Trophoblast cell (in vitro differentiated cells and primary cell): ENCODE measurements around the gene MSANTD1.

Experiments used
- DNase-seq, 2 donors: peaks; one replicate each; pipeline ENCODE4 v3.0.0-alpha.2; 2016
- H2AFZ ChIP-seq: 2 replicates; pipeline ENCODE4 v1.6.1; 2013; ENCODE audit warnings: low read length, moderate library complexity, mild to moderate bottlenecking; ENCODE audit not compliant: insufficient read depth, poor library complexity
- H2AK5ac ChIP-seq: 2 replicates; pipeline ENCODE4 v1.6.1; 2013; ENCODE audit warnings: mild to moderate bottlenecking, low read length
- H2BK120ac ChIP-seq: 2 replicates; pipeline ENCODE4 v1.6.1; 2013; ENCODE audit warnings: low read length, mild to moderate bottlenecking, moderate library complexity; ENCODE audit not compliant: insufficient read depth, poor library complexity
- H2BK12ac ChIP-seq: 2 replicates; pipeline ENCODE4 v1.6.1; 2013; ENCODE audit warnings: mild to moderate bottlenecking, low read length, moderate library complexity
- H2BK5ac ChIP-seq: 2 replicates; pipeline ENCODE4 v1.6.1; 2013; ENCODE audit warnings: low read length, low read depth, moderate library complexity, mild to moderate bottlenecking; ENCODE audit not compliant: poor library complexity
- H3K14ac ChIP-seq: 2 replicates; pipeline ENCODE4 v1.6.1; 2013; ENCODE audit warnings: mild to moderate bottlenecking, low read length
- H3K18ac ChIP-seq: 2 replicates; pipeline ENCODE4 v1.6.1; 2013; ENCODE audit warnings: mild to moderate bottlenecking, low read length
- H3K23ac ChIP-seq: 2 replicates; pipeline ENCODE4 v1.6.1; 2013; ENCODE audit warnings: low read length
- H3K27ac ChIP-seq: 2 replicates; pipeline ENCODE4 v1.5.1; 2013; ENCODE audit warnings: low read depth, mild to moderate bottlenecking, inconsistent platforms, low read length, moderate library complexity
- H3K27me3 ChIP-seq: 2 replicates; pipeline ENCODE4 v1.6.1; 2013; ENCODE audit warnings: inconsistent platforms, mild to moderate bottlenecking, low read length, moderate library complexity; ENCODE audit not compliant: insufficient read depth
- H3K36me3 ChIP-seq, 2 experiments: 1 replicate in 1 of 2; 2 replicates in 1 of 2; pipeline ENCODE4 v1.6.1; 2013; ENCODE audit warnings: low read length in 2 of 2, mild to moderate bottlenecking in 2 of 2, moderate library complexity in 1 of 2; ENCODE audit not compliant: insufficient read depth in 2 of 2, control insufficient read depth in 1 of 2
- H3K4ac ChIP-seq: 2 replicates; pipeline ENCODE4 v1.6.1; 2013; ENCODE audit warnings: low read depth, mild to moderate bottlenecking, low read length, moderate library complexity
- H3K4me1 ChIP-seq, 2 experiments: 1 replicate in 1 of 2; 2 replicates in 1 of 2; pipeline ENCODE4 v1.6.1; 2013; ENCODE audit warnings: low read length in 2 of 2, mild to moderate bottlenecking in 2 of 2, moderate library complexity in 1 of 2; ENCODE audit not compliant: insufficient read depth in 2 of 2, control insufficient read depth in 1 of 2
- H3K4me2 ChIP-seq: 2 replicates; pipeline ENCODE4 v1.6.1; 2013; ENCODE audit warnings: inconsistent platforms, mild to moderate bottlenecking, low read length, moderate library complexity
- H3K4me3 ChIP-seq: 2 replicates; pipeline ENCODE4 v1.5.1; 2013; ENCODE audit warnings: mild to moderate bottlenecking, low read depth, low read length, inconsistent platforms
- H3K79me1 ChIP-seq: one replicate; pipeline ENCODE4 v1.6.1; 2013; ENCODE audit warnings: low read length
- H3K79me2 ChIP-seq: 2 replicates; pipeline ENCODE4 v1.6.1; 2013; ENCODE audit warnings: low read length, mild to moderate bottlenecking; ENCODE audit not compliant: control insufficient read depth, insufficient read depth, poor library complexity
- H3K9ac ChIP-seq: 2 replicates; pipeline ENCODE4 v1.6.1; 2013; ENCODE audit warnings: mild to moderate bottlenecking, low read length
- H3K9me3 ChIP-seq: 2 replicates; pipeline ENCODE4 v1.6.1; 2013; ENCODE audit warnings: low read depth, mild to moderate bottlenecking, control low read depth, inconsistent platforms, low read length; ENCODE audit not compliant: insufficient read depth
- H4K12ac ChIP-seq: 2 replicates; pipeline ENCODE4 v1.6.1; 2013; ENCODE audit warnings: low read depth, mild to moderate bottlenecking, low read length, moderate library complexity
- H4K8ac ChIP-seq: 2 replicates; pipeline ENCODE4 v1.6.1; 2013; ENCODE audit warnings: low read depth, mild to moderate bottlenecking, low read length, moderate library complexity
- H4K91ac ChIP-seq: one replicate; pipeline ENCODE4 v1.6.1; 2013; ENCODE audit warnings: low read depth, mild to moderate bottlenecking, low read length, moderate library complexity
- WGBS: extraction: QIAGEN DNeasy Blood & Tissue Kit; methylation state at CpG from one replicate; pipeline ENCODE4 v1.1.7; 2013; ENCODE audit warnings: missing lambda C conversion rate; ENCODE audit not compliant: insufficient read length, insufficient coverage; ENCODE audit errors: extremely low coverage; 5-methylcytosine and 5-hydroxymethylcytosine counted together

MSANTD1 gene

GRCh38 chr4:3293401-3294391, 44.7 kb downstream of the MSANTD1 start:
- peak overlapping the region; percentile 76 for H4K8ac ChIP-seq
- H2AFZ ChIP-seq = peak overlapping the region; percentile 38
- peak overlapping the region; percentile 86 for H3K14ac ChIP-seq
- peak overlapping the region; percentile 62 for H4K91ac ChIP-seq
- H3K4me3 ChIP-seq = peak overlapping the region; percentile 91
- peaks cover 7% of the 10 kb centered on the region for H3K79me1 ChIP-seq
- H3K18ac ChIP-seq = peak overlapping the region; percentile 81
- peak overlapping the region; percentile 90 for H3K4me2 ChIP-seq
- H2BK12ac ChIP-seq = no peak overlapping the region
- no CpG with 5 or more reads among the region's 42 CpGs for WGBS
- H3K23ac ChIP-seq = no peak overlapping the region
- H3K36me3 ChIP-seq = no peaks in the 10 kb centered on the region
- H2BK5ac ChIP-seq = no peak overlapping the region
- peaks cover 7 to 26% of the 10 kb centered on the region in 2 experiments for H3K4me1 ChIP-seq
- H3K27me3 ChIP-seq = no peaks in the 10 kb centered on the region
- DNase-seq = no peak
- H2BK120ac ChIP-seq = peak overlapping the region; percentile 29
- no peak overlapping the region for H3K27ac ChIP-seq
- peaks cover 6% of the 10 kb centered on the region for H3K79me2 ChIP-seq
- H3K9me3 ChIP-seq = peaks cover 2% of the 10 kb centered on the region
- H3K9ac ChIP-seq = peak overlapping the region; percentile 98
- H4K12ac ChIP-seq = peak overlapping the region; percentile 68
- H3K4ac ChIP-seq = peak overlapping the region; percentile 66
- H2AK5ac ChIP-seq = peak overlapping the region; percentile 11

- Histone ChIP-seq H4K8ac (no peak overlapping the region), H3K4me3 (no peak overlapping the region), H4K91ac (no peak overlapping the region), H2BK5ac (no peak overlapping the region), H4K12ac (no peak overlapping the region), H3K27ac (no peak overlapping the region), H3K9ac (no peak overlapping the region), H3K18ac (peak overlapping the region; percentile 13), H3K27me3 (no peaks in the 10 kb centered on the region), H3K4me1 (peaks cover 7 to 26% of the 10 kb centered on the region in 2 experiments), H2AK5ac (no peak overlapping the region), H3K4ac (no peak overlapping the region), H3K14ac (no peak overlapping the region), H3K4me2 (peak overlapping the region; percentile 90), H3K23ac (no peak overlapping the region), H2BK12ac (no peak overlapping the region), H3K9me3 (peaks cover 2% of the 10 kb centered on the region), H3K79me2 (peaks cover 6% of the 10 kb centered on the region), H2AFZ (no peak overlapping the region), H3K79me1 (peaks cover 7% of the 10 kb centered on the region), H2BK120ac (no peak overlapping the region), H3K36me3 (no peaks in the 10 kb centered on the region)
- WGBS = no CpG with 5 or more reads among the region's 19 CpGs
- DNase-seq = no peak
Measured at GRCh38 chr4:3294401-3295241, 45.7 kb downstream of the MSANTD1 start.

- no peak overlapping the region for H2BK120ac ChIP-seq
- no peak overlapping the region for H3K18ac ChIP-seq
- peaks cover 7% of the 10 kb centered on the region for H3K79me1 ChIP-seq
- no peak overlapping the region for H3K27ac ChIP-seq
- no peak overlapping the region for H2AK5ac ChIP-seq
- no peak overlapping the region for H4K12ac ChIP-seq
- H4K8ac ChIP-seq = no peak overlapping the region
- peaks cover 7 to 26% of the 10 kb centered on the region in 2 experiments for H3K4me1 ChIP-seq
- H3K14ac ChIP-seq = no peak overlapping the region
- H3K9me3 ChIP-seq = peaks cover 2% of the 10 kb centered on the region
- no peak overlapping the region for H2AFZ ChIP-seq
- no CpG with 5 or more reads among the region's 12 CpGs for WGBS
- H2BK12ac ChIP-seq = no peak overlapping the region
- H3K4me3 ChIP-seq = no peak overlapping the region
- H4K91ac ChIP-seq = no peak overlapping the region
- no peak overlapping the region for H3K23ac ChIP-seq
- H3K27me3 ChIP-seq = no peaks in the 10 kb centered on the region
- DNase-seq = no peak
- no peak overlapping the region for H3K4ac ChIP-seq
- H3K36me3 ChIP-seq = no peaks in the 10 kb centered on the region
- H3K9ac ChIP-seq = no peak overlapping the region
- peaks cover 6% of the 10 kb centered on the region for H3K79me2 ChIP-seq
- no peak overlapping the region for H2BK5ac ChIP-seq
- no peak overlapping the region for H3K4me2 ChIP-seq
Measured at GRCh38 chr4:3295837-3296624, 47.1 kb downstream of the MSANTD1 start.

GRCh38 chr4:3296651-3297050, 47.7 kb downstream of the MSANTD1 start:
- Histone ChIP-seq H3K4me3 (no peak overlapping the region), H3K27me3 (no peaks in the 10 kb centered on the region), H3K27ac (no peak overlapping the region), H3K23ac (no peak overlapping the region), H3K4me1 (peaks cover 7 to 22% of the 10 kb centered on the region in 2 experiments), H3K79me2 (peaks cover 6% of the 10 kb centered on the region), H3K9me3 (peaks cover 2% of the 10 kb centered on the region), H4K91ac (no peak overlapping the region), H2BK5ac (no peak overlapping the region), H2AK5ac (no peak overlapping the region), H2BK12ac (no peak overlapping the region), H2AFZ (no peak overlapping the region), H3K9ac (no peak overlapping the region), H3K4me2 (no peak overlapping the region), H3K18ac (no peak overlapping the region), H3K36me3 (no peaks in the 10 kb centered on the region), H4K12ac (no peak overlapping the region), H3K14ac (no peak overlapping the region), H4K8ac (no peak overlapping the region), H3K4ac (no peak overlapping the region), H2BK120ac (no peak overlapping the region), H3K79me1 (peaks cover 7% of the 10 kb centered on the region)
- no CpG with 5 or more reads among the region's 8 CpGs for WGBS
- no peak for DNase-seq
